ENCODE measurements around the gene GJD2. TPM values are rescaled to one million over a fixed set of nuclear protein-coding genes. Genes with fewer than 3 reads are reported as not detected.

The GJD2 gene
- total RNA-seq, 1 experiment from 2014 or later = not detected

GRCh38 chr15:34795267-34796081 lies 40.7 kb upstream of the GJD2 start, which contains the start of gene ACTC1:
Gene ACTC1, minus strand, starts transcription at chr15:34795549. Its CDS starts 741 bp downstream, at chr15:34794808.
- no peaks in the 10 kb centered on the region; the same call in 1 of the 2 replicates for H3K27me3 ChIP-seq (ENCODE audit: insufficient read depth, low read length)
- H3K27ac Mint-ChIP-seq = no peak within 1 kb of the TSS
- TF ChIP-seq CTCF (conservative IDR thresholded peaks at IDR 0.05) = no peak; the same call in 2 of the 3 replicates
- no peak within 1 kb of the TSS for H4K91ac ChIP-seq (ENCODE audit: insufficient read length, low read depth, low read length)
- H3K4ac ChIP-seq (ENCODE audit: low read depth, low read length) = no peak within 1 kb of the TSS; the same call in 1 of the 2 replicates
- H4K20me1 ChIP-seq (ENCODE audit: control insufficient read depth, insufficient read depth, insufficient read length) = no peaks in the 10 kb centered on the region
- no peak within 1 kb of the TSS for H3K27ac ChIP-seq (ENCODE audit: insufficient read length, low read depth, low read length)
- no peak within 1 kb of the TSS for H2AFZ ChIP-seq (ENCODE audit: low read length)
- no peaks in the 10 kb centered on the region for H3K79me1 ChIP-seq (ENCODE audit: insufficient read depth, low read depth, low read length, poor library complexity, severe bottlenecking)
- peaks cover 38% of the 10 kb centered on the region for H3K27me3 Mint-ChIP-seq (ENCODE audit: low read depth)
- peaks cover 0 to 17% (median 9%) of the 10 kb centered on the region in 3 experiments; a peak in 4 of 7 replicates for H3K36me3 Mint-ChIP-seq (ENCODE audit: insufficient read depth in 1 of 3, low read depth in 3 of 3)
- H3K9me3 ChIP-seq (ENCODE audit: control insufficient read depth, low read depth, low read length) = no peaks in the 10 kb centered on the region
- peak within 1 kb of the TSS; percentile 34 for H3K9ac ChIP-seq (ENCODE audit: extremely low read depth, insufficient read length, low read length)
- peak within 1 kb of the TSS; percentile 92 for H3K14ac ChIP-seq (ENCODE audit: insufficient read depth, low read length)
- H4K8ac ChIP-seq (replicated peaks; ENCODE audit: insufficient read length, low read depth, low read length) = no peak within 1 kb of the TSS
- H2BK20ac ChIP-seq (ENCODE audit: low read depth, low read length, poor library complexity, severe bottlenecking) = no peak within 1 kb of the TSS
- H2BK12ac ChIP-seq (ENCODE audit: insufficient read length, low read depth, low read length) = peak within 1 kb of the TSS; percentile 12
- peaks cover 8% of the 10 kb centered on the region for H3K23me2 ChIP-seq (ENCODE audit: insufficient read length, low read depth, low read length, poor library complexity, severe bottlenecking)
- H3K9me3 Mint-ChIP-seq = no peaks in the 10 kb centered on the region
- no peak within 1 kb of the TSS for H3T11ph ChIP-seq (ENCODE audit: low read length)
- no peak within 1 kb of the TSS for H2BK5ac ChIP-seq (ENCODE audit: insufficient read length, low read length)
- H3K23ac ChIP-seq (ENCODE audit: insufficient read length, low read depth, low read length) = no peak within 1 kb of the TSS
- H3K18ac ChIP-seq (ENCODE audit: insufficient read length, low read depth, low read length) = peak within 1 kb of the TSS; percentile 73
- no peak within 1 kb of the TSS for H2BK120ac ChIP-seq (ENCODE audit: low read depth, low read length, poor library complexity, severe bottlenecking)
- DNase-seq = peak; percentile 64
- peaks cover 14 to 26% of the 10 kb centered on the region in 2 experiments for H3K4me1 Mint-ChIP-seq
- peak within 1 kb of the TSS; percentile 29 for H3K4me2 ChIP-seq (ENCODE audit: insufficient read depth, insufficient read length, low read length)
- H3K4me1 ChIP-seq (ENCODE audit: insufficient read depth, low read length) = no peaks in the 10 kb centered on the region
- H3K4me3 Mint-ChIP-seq = peak within 1 kb of the TSS; percentile 66 to 72
- H2BK15ac ChIP-seq (ENCODE audit: low read depth, low read length) = no peak within 1 kb of the TSS
- no peaks in the 10 kb centered on the region for H3K79me2 ChIP-seq (ENCODE audit: insufficient read depth, low read length)
- WGBS (ENCODE audit: extremely low coverage, insufficient read length, low lambda C conversion rate) = no CpG with 5 or more reads among the region's 44 CpGs
- no peak within 1 kb of the TSS for H2AK5ac ChIP-seq (ENCODE audit: insufficient read length, low read length)
- H3K56ac ChIP-seq (ENCODE audit: insufficient read length, low read depth, low read length) = no peak within 1 kb of the TSS
- H4K5ac ChIP-seq (ENCODE audit: insufficient read length, low read depth, low read length) = no peak within 1 kb of the TSS
